K562 (cell line): ENCODE results near the gene CCDC178. TPM values are rescaled to one million over a fixed set of nuclear protein-coding genes. Genes with fewer than 3 reads are reported as not detected.

Source experiments
- ATAC-seq: fragments of 200-7000 bp; cut with Tn5 transposase; 3 replicates; pipeline ENCODE4 v1.9.1; 2020; ENCODE audit warnings: moderate library complexity
- BruUV-seq: library from RNA; stranded (reverse); fragments of 400-500 nt; replicated peaks from 2 replicates; lab custom pipeline; 2021; lab: Mats Ljungman, UMichigan
- CTCF ChIA-PET: fragments of 300-600 bp; formaldehyde crosslinking; extraction: SDS; loops from one replicate; lab custom pipeline; 2021; ENCODE audit warnings: low intra/inter-chr PET ratio; lab: Yijun Ruan, JAX
- POLR2A ChIA-PET: fragments of 300-600, 350-650 bp; sonication (Branson Sonifier 250); formaldehyde crosslinking; extraction: SDS; loops from one replicate; lab custom pipeline; 2021; ENCODE audit warnings: antibody characterized with exemption, inconsistent platforms; lab: Yijun Ruan, JAX
- DNase-seq, 4 experiments: peaks; one replicate each; pipeline versions ENCODE4 v3.0.0 to v3.0.0-alpha.2; 2011 to 2018; ENCODE audit warnings: low spot score in 3 of 4, mixed read lengths in 3 of 4; ENCODE audit errors: extremely low read depth in 1 of 4
- FAIRE-seq: peaks from 2 replicates; lab custom pipeline; 2011; peaks lifted over from hg19 to GRCh38; lab: Jason Lieb, UNC
- H2AFZ ChIP-seq: 2 replicates; pipeline ENCODE4 v1.6.0; 2011; ENCODE audit warnings: low read depth, low read length, control low read depth, inconsistent platforms
- H3K27ac ChIP-seq: fragments of 200-600 bp; 3 replicates; pipeline ENCODE4 v1.8.0; 2011; ENCODE audit warnings: low read depth, mild to moderate bottlenecking, control low read depth, inconsistent platforms, low read length, moderate library complexity, mixed read lengths; ENCODE audit errors: extremely low read depth
- H3K27me3 ChIP-seq, 2 experiments: fragments of 300-600 bp in 1 of 2; 2 replicates in 1 of 2; 3 replicates in 1 of 2; pipeline versions ENCODE4 v1.6.0 to v1.8.0; 2011; ENCODE audit warnings: inconsistent platforms in 2 of 2, low read length in 2 of 2, mild to moderate bottlenecking in 1 of 2, mixed read lengths in 1 of 2, moderate library complexity in 1 of 2; ENCODE audit not compliant: control insufficient read depth in 2 of 2, insufficient read depth in 2 of 2
- H3K36me3 ChIP-seq: fragments of 300-600 bp; 3 replicates; pipeline ENCODE4 v1.8.0; 2011; ENCODE audit warnings: mild to moderate bottlenecking, low read length, inconsistent platforms; ENCODE audit not compliant: control insufficient read depth, insufficient read depth
- H3K4me1 ChIP-seq, 2 experiments: fragments of 200-600 bp in 1 of 2; replicated peaks in 1 of 2; 2 replicates in 1 of 2; 3 replicates in 1 of 2; pipeline versions ENCODE4 v1.5.1 to v1.8.0; 2011; ENCODE audit warnings: inconsistent platforms in 2 of 2, low read length in 2 of 2, mild to moderate bottlenecking in 1 of 2, mixed read lengths in 1 of 2, moderate library complexity in 1 of 2; ENCODE audit not compliant: control insufficient read depth in 2 of 2, insufficient read depth in 2 of 2
- H3K4me2 ChIP-seq: 2 replicates; pipeline ENCODE4 v1.6.1; 2011; ENCODE audit warnings: low read length, control low read depth, inconsistent platforms, mixed read lengths; ENCODE audit not compliant: insufficient read depth
- H3K4me3 ChIP-seq: fragments of 200-600 bp; sonication (generic), shearing (Covaris generic); 2 replicates; pipeline ENCODE4 v1.5.1; 2016; ENCODE audit warnings: control low read depth, inconsistent platforms
- H3K79me2 ChIP-seq: fragments of 200-600 bp; 3 replicates; pipeline ENCODE4 v1.8.0; 2011; ENCODE audit warnings: low read length, inconsistent platforms; ENCODE audit not compliant: control insufficient read depth, insufficient read depth
- H3K9ac ChIP-seq, 2 experiments: 2 replicates each; pipeline versions ENCODE4 v1.6.0 to v1.6.1; 2011; ENCODE audit warnings: low read depth in 2 of 2, low read length in 2 of 2, control low read depth in 1 of 2, inconsistent platforms in 1 of 2, mild to moderate bottlenecking in 1 of 2, mixed read lengths in 1 of 2; ENCODE audit not compliant: insufficient read depth in 1 of 2
- H3K9me1 ChIP-seq: one replicate; pipeline ENCODE4 v1.6.0; 2011; ENCODE audit warnings: inconsistent platforms, mild to moderate bottlenecking, low read length, moderate library complexity; ENCODE audit not compliant: control insufficient read depth, insufficient read depth
- H3K9me3 ChIP-seq: replicated peaks from 2 replicates; pipeline ENCODE4 v1.5.1; 2011; ENCODE audit warnings: low read depth, low read length, inconsistent platforms; ENCODE audit not compliant: control insufficient read depth, insufficient read depth
- H4K20me1 ChIP-seq: replicated peaks from 2 replicates; pipeline ENCODE4 v1.6.1; 2011; ENCODE audit warnings: low read length, inconsistent platforms, mixed read lengths; ENCODE audit not compliant: control insufficient read depth, insufficient read depth
- TEAD4 ChIP-seq, 2 experiments: sonication (generic) in 1 of 2; formaldehyde crosslinking in 1 of 2; IDR thresholded peaks; 2 replicates each; pipeline versions ENCODE4 v1.6.1 to v1.8.0; 2012 to 2022; ENCODE audit warnings: borderline replicate concordance in 1 of 2, inconsistent platforms in 1 of 2, low read length in 1 of 2, mild to moderate bottlenecking in 1 of 2, missing genetic modification reagents in 1 of 2
- ZNF76 ChIP-seq: fragments of 250-450 bp; sonication (Bioruptor Pico); IDR thresholded peaks from 2 replicates; pipeline ENCODE4 v1.4.0; 2020; ENCODE audit warnings: mild to moderate bottlenecking, moderate library complexity, borderline replicate concordance
- WGBS: fragments of 100-300 bp; shearing (Covaris generic); methylation state at CpG from one replicate; pipeline ENCODE4 v1.1.6; 2016; ENCODE audit warnings: low coverage, mixed read lengths; ENCODE audit not compliant: insufficient coverage; ENCODE audit errors: missing lambda C conversion rate; 5-methylcytosine and 5-hydroxymethylcytosine counted together
- in situ Hi-C: fragments of 300-500 bp; cut with MboI; formaldehyde crosslinking; loops from 4 replicates; pipeline ENCODE4 v1.15.0; 2018; ENCODE audit warnings: inconsistent platforms, mixed read lengths
- intact Hi-C: fragments of 100-400 bp; cut with micrococcal nuclease; formaldehyde crosslinking; loops from 2 replicates; pipeline ENCODE4 v1.14.2; 2022
- polyA plus RNA-seq, 8 experiments: library from polyadenylated mRNA; depleted of rRNA in 4 of 8; stranded (reverse) in 5 of 8; unstranded in 3 of 8; fragments of >200 nt; fragmentation: Nextera tagmentation in 2 of 8; fragmentation: Illumina TruSeq in 1 of 8; extraction: Ambion mirVana in 2 of 8; extraction: Trizol in 1 of 8; gene quantifications; 2 replicates each; pipeline versions ENCODE4 v1.2.1 to v1.2.3, GENCODE V29; 2011 to 2014; ENCODE audit warnings: inconsistent platforms in 1 of 8, missing spikeins in 1 of 8
- total RNA-seq, 7 experiments: library from RNA; depleted of rRNA in 6 of 7; stranded (reverse); fragments of >200 nt in 6 of 7; fragmentation: Illumina TruSeq in 2 of 7; extraction: Trizol in 2 of 7; gene quantifications; 2 replicates each; pipeline versions ENCODE4 v1.2.1 to v1.2.3, GENCODE V29; 2011 to 2021; ENCODE audit warnings: low replicate concordance in 1 of 7
- TF ChIP-seq, protein P1 (sequence below): fragments of 250-450 bp; sonication (Bioruptor Pico); IDR thresholded peaks from 2 replicates; pipeline ENCODE4 v1.8.0; 2021; ENCODE audit warnings: moderate library complexity, mild to moderate bottlenecking, inconsistent platforms
- TF ChIP-seq, protein P2 (sequence below): sonication (generic); formaldehyde crosslinking; IDR thresholded peaks from 2 replicates; pipeline ENCODE4 v1.8.0; 2022; ENCODE audit warnings: mild to moderate bottlenecking, missing genetic modification reagents, borderline replicate concordance

The CCDC178 gene
- total and polyA plus RNA-seq, 9 of the 15 experiments (the other 6 are each of a cell fraction or from before 2014, with no cell fraction given) = 0.12 to 0.47 (median 0.15) TPM; not detected in 6

DNA sequence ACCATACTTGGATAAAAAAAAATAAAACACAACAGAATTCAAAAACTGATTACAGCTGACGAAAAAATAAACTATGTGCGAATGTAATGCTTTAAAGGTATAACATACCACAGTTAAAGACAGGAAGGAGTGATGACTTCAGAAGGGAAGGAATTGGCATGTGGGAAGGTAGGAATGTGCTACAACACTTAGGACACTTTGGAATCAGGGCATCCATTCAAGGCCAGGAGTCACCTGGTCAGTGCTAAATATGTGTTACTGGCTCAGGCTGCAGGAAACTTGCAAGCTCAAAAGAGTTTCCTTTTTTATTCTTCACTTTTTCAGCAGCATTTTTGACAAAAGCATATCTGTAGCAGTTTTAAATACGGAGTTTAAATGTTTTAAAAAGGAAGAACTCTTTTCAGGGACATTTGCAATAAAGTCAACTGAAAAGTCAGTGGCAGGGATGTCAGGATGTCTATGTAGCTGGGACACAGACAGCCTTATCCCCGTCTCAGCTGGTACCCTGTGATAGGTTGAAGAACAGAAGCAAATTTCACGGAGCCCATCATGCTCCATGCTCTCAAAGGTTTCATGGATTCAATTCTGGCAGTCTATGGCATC, 529.7 kb downstream of the CCDC178 start:
- in situ Hi-C loops = no loop called here
- Histone ChIP-seq H3K79me2 (no peaks in the 10 kb centered on the region), H3K27ac (no peak overlapping the region), H3K9ac (no peak overlapping the region), H3K9me3 (no peaks in the 10 kb centered on the region; the same call in 1 of the 2 replicates), H3K27me3 (no peaks in the 10 kb centered on the region), H3K4me3 (no peak overlapping the region), H3K4me1 (no peaks in the 10 kb centered on the region), H3K4me2 (no peak overlapping the region), H3K36me3 (no peaks in the 10 kb centered on the region), H4K20me1 (no peaks in the 10 kb centered on the region), H2AFZ (no peak overlapping the region)
- no peak for FAIRE-seq
- ChIA-PET CTCF (no interaction called here), POLR2A (no interaction called here)
- intact Hi-C loops = no loop called here
- no peak for ATAC-seq
- no TSS peak for BruUV-seq
- TF ChIP-seq, protein P1, sequence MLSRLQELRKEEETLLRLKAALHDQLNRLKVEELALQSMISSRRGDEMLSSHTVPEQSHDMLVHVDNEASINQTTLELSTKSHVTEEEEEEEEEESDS (CRISPR knock-in tag) = no peak
- TF ChIP-seq ZNF76 (no peak), TEAD4 (IDR thresholded peaks at IDR 0.05; ENCODE audit: low read length) (no peak), TEAD4 (CRISPR knock-in tag; IDR thresholded peaks at IDR 0.05; ENCODE audit: borderline replicate concordance) (no peak)
- TF ChIP-seq, protein P2, sequence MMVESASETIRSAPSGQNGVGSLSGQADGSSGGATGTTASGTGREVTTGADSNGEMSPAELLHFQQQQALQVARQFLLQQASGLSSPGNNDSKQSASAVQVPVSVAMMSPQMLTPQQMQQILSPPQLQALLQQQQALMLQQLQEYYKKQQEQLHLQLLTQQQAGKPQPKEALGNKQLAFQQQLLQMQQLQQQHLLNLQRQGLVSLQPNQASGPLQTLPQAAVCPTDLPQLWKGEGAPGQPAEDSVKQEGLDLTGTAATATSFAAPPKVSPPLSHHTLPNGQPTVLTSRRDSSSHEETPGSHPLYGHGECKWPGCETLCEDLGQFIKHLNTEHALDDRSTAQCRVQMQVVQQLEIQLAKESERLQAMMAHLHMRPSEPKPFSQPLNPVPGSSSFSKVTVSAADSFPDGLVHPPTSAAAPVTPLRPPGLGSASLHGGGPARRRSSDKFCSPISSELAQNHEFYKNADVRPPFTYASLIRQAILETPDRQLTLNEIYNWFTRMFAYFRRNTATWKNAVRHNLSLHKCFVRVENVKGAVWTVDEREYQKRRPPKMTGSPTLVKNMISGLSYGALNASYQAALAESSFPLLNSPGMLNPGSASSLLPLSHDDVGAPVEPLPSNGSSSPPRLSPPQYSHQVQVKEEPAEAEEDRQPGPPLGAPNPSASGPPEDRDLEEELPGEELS (CRISPR knock-in tag) = no peak
- TF ChIP-seq, all 486 proteins: peak for 0
- 1% methylated on average over 5 of the region's 5 CpGs for WGBS
- no peak for DNase-seq
- H3K9me1 ChIP-seq = no peaks in the 10 kb centered on the region
